22Rv1 (cell line): ENCODE data around the gene ERFL.
"Not testable (repeated sequence)": the region's sequence is repeated elsewhere in the genome, so short reads cannot be mapped to it uniquely, and the experiment has no call there.

ENCODE experiments used
- H3K27ac ChIP-seq: fragments of 450-650 bp; 2 replicates; pipeline ENCODE4 v1.5.1; 2017
- CTCF ChIP-seq: fragments of 450-650 bp; IDR thresholded peaks from 2 replicates; pipeline ENCODE4 v1.5.1; 2017; ENCODE audit warnings: mild to moderate bottlenecking
- ZFX ChIP-seq: fragments of 450-650 bp; IDR thresholded peaks from 2 replicates; pipeline ENCODE4 v1.6.1; 2017; ENCODE audit warnings: antibody characterized with exemption, borderline replicate concordance

ERFL gene

DNA sequence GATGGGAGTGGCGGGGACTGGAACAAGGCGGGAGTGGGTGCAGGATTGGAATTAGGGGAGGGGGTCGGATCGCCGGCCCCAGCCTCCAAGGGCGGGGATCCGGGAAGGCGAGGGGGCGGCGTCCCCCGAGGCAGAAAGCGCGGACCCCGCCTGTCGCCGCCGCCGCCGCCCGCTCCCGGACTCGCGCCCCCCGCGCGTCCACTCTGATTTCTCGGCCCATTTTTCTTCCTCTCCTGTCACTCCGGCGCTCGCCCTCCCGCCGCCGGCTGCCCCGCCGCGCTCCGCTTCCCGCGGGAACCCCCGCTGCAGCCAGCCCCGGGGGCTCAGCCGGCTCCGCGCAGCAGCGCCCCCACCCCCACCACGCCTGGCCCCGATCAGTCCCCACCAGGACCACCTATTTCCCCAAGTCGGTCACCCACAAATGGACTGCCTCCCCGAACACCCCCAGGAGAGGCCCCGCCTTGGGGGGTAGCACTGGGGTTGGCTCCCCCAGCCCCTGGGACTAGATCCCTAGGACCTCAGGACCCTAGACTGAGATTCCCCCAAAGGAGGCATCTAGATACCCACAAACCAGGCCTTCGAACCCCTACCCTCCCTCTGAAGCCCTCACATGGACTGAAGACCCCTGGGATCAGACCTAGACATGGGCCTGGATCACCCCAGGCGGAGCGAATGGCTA, 12.6 kb upstream of the ERFL start:
- TF ChIP-seq ZFX: no peak
- no peak for TF ChIP-seq CTCF
- no peak overlapping the region for H3K27ac ChIP-seq

- no peak overlapping the region for H3K27ac ChIP-seq
- TF ChIP-seq ZFX (no peak), CTCF (no peak)
Measured at GRCh38 chr19:41939861-41940730, 11.8 kb upstream of the ERFL start.

DNA sequence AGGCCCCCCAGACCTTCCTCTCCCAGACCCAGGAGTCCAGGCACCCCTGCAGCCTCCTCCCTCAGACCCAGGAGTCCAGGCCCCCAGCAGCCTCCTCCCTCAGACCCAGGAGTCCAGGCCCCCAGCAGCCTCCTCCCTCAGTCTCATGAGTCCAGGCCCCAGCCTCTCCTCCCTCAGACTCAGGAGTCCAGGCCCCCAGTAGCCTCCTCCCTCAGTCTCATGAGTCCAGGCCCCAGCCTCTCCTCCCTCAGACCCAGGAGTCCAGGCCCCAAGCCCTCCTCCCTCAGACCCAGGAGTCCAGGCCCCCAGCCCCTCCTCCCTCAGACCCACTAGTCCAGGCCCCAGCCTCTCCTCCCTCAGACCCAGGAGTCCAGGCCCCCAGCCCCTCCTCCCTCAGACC, 11.0 kb upstream of the ERFL start:
- H3K27ac ChIP-seq: not testable (repeated sequence)

- H3K27ac ChIP-seq: no peak overlapping the region
Measured at GRCh38 chr19:41937525-41938468, 9.5 kb upstream of the ERFL start.

DNA sequence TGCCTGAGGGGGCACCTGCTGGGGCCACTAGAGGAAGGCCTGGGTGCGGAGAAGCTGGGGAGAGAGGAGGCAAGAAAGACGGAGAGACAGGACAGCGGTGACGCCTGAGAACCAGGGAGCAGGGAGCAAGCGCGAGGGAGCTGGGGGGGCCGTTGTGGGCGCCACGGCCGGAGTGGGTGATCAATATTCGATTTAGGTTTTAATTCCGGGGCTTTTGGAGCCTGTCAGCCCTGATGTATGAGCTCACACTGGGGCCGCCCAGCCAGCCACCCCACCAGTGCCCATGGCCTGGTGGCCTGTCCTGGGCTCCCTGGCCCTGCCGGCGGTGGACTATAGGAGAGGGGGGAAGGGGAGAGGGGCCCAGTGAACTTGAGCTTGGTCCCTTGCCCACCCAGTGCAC, 8.7 kb upstream of the ERFL start:
- TF ChIP-seq ZFX: no peak
- TF ChIP-seq CTCF: no peak
- no peak overlapping the region for H3K27ac ChIP-seq

More at GRCh38 chr19:41937525-41938468, 9.5 kb upstream of the ERFL start:
- no peak for TF ChIP-seq ZFX
- TF ChIP-seq CTCF: no peak

DNA sequence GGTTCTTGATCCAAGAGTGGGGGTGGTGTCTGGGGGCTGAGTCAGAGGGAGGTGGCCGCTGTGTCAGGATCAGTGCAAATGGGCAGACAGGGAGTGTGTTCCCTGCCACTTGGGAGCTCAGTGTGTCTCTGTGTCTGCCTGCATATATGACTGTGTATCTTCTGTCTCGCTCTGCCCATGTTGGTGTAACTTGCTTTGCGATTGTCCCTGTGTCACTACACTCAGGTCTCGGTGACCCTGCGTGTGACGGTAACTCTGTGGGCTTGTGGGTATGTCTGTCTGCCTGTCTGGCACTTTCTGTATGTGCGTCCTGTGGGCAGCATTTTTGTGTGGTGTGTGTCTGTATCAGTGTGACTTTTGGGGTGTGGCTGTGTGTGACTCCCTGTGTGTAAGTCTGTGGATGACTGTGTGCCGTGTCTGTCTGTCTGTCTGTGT, 8.2 kb upstream of the ERFL start:
- H3K27ac ChIP-seq: no peak overlapping the region

More for the DNA sequence above, 8.2 kb upstream of the ERFL start:
- TF ChIP-seq CTCF (no peak), ZFX (no peak)
